Measurements from ENCODE around the gene PASK.

- TF ChIP-seq CTCF (IDR thresholded peaks at IDR 0.05) = no peak
- TF ChIP-seq POLR2AphosphoS5 (IDR thresholded peaks at IDR 0.05) = no peak
- no peak for TF ChIP-seq EP300 (IDR thresholded peaks at IDR 0.05)
Observed at GRCh38 chr2:241146286-241146685, 3.0 kb downstream of the PASK start.

Measured in sigmoid colon (tissue), 4 donors.